Body of pancreas (tissue), 4 donors: ENCODE data around the gene EMILIN3.

ENCODE experiments used
- CTCF ChIP-seq, 7 experiments: fragments of 450-650 bp in 4 of 7; fragments of 200-600 bp in 3 of 7; sonication (generic) in 3 of 7; IDR thresholded peaks; one replicate each; pipeline ENCODE4 v1.5.1; 2016 to 2019; ENCODE audit warnings: antibody characterized with exemption in 7 of 7
- POLR2A ChIP-seq, 3 donors: fragments of 450-650 bp; IDR thresholded peaks; one replicate each; pipeline ENCODE4 v1.6.1; 2016; ENCODE audit warnings: antibody characterized with exemption in 3 of 3, mild to moderate bottlenecking in 2 of 3

GRCh38 chr20:41386502-41387427, 20.1 kb upstream of the EMILIN3 start:
- TF ChIP-seq POLR2A (IDR thresholded peaks at IDR 0.05) = no peak
- no peak for TF ChIP-seq CTCF (IDR thresholded peaks at IDR 0.05)
